ENCODE data around the gene PIK3CA. TPM values are rescaled to one million over a fixed set of nuclear protein-coding genes. Genes with fewer than 3 reads are reported as not detected.
A peak's percentile ranks its signal among the peaks of the same experiment; 100 is the strongest.
"Not testable (repeated sequence)": the region's sequence is repeated elsewhere in the genome, so short reads cannot be mapped to it uniquely, and the experiment has no call there.

Gene PIK3CA
- total RNA-seq, 1 donor: 26.6 TPM

DNA sequence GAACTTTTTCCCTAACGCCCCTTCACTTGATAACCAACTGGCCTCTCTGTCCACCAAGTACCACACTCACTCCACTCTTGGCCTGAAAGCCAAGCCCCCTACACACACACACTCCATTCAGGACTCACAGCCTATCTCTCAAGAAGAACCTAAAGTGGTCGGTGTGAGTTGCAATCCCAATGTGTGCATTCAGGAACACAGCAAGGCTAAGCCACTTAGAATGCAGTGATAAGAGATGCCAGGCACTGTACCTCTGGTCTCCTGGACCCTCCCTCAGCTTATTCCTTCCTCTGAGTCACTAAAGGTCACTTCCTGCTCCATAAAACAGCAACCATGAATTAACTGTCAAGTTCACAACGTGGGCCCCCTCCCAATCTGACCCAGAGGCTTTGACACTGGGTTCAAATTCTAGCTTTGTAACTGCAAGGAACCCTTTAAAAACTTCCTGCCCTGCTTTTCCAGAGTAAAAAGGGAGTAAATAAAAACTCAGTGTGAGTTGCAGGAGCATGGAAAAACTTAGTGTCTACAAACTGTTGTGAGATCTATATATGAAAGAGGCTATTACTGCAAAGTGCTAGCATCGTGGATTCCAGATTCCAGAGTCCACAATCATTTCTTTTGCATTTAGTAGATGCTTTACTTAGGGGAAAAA is 120.4 kb downstream of the PIK3CA start:
- DNase-seq (ENCODE audit: low read depth): no peak
- no peak overlapping the region for H3K4me3 ChIP-seq (ENCODE audit: low read depth, low read length)
- TF ChIP-seq, protein P1, sequence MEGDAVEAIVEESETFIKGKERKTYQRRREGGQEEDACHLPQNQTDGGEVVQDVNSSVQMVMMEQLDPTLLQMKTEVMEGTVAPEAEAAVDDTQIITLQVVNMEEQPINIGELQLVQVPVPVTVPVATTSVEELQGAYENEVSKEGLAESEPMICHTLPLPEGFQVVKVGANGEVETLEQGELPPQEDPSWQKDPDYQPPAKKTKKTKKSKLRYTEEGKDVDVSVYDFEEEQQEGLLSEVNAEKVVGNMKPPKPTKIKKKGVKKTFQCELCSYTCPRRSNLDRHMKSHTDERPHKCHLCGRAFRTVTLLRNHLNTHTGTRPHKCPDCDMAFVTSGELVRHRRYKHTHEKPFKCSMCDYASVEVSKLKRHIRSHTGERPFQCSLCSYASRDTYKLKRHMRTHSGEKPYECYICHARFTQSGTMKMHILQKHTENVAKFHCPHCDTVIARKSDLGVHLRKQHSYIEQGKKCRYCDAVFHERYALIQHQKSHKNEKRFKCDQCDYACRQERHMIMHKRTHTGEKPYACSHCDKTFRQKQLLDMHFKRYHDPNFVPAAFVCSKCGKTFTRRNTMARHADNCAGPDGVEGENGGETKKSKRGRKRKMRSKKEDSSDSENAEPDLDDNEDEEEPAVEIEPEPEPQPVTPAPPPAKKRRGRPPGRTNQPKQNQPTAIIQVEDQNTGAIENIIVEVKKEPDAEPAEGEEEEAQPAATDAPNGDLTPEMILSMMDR (IDR thresholded peaks at IDR 0.05; ENCODE audit: insufficient read depth, low read length): no peak

DNA sequence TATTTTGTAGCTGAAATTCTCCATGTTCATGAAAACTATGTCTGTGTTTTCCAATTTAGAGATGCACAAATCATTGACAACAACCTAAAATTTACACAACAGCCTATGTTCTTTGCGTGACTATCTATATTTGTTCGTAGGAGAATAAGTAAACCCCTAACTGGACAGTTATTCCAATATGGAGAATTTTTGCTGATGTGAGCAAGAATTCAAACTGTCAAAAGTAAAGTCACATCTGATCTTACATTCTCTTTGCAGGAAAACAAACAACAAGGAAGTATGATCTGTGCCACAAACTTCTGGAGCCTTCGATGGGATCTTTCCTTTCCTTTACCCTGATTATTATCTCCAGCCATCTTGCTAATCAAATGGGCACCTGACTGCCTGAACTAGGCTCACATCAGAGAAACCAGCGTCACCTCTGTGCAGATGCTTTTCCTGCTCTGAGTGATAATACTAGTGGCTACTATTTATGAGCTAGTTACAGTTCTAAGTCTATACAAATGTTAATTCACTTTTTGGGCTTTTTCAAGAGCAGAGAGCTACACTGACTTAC is 121.1 kb downstream of the PIK3CA start:
- TF ChIP-seq, protein P1 (IDR thresholded peaks at IDR 0.05; ENCODE audit: insufficient read depth, low read length): no peak
- no peak for DNase-seq (ENCODE audit: low read depth)
- H3K4me3 ChIP-seq (ENCODE audit: low read depth, low read length): no peak overlapping the region

DNA sequence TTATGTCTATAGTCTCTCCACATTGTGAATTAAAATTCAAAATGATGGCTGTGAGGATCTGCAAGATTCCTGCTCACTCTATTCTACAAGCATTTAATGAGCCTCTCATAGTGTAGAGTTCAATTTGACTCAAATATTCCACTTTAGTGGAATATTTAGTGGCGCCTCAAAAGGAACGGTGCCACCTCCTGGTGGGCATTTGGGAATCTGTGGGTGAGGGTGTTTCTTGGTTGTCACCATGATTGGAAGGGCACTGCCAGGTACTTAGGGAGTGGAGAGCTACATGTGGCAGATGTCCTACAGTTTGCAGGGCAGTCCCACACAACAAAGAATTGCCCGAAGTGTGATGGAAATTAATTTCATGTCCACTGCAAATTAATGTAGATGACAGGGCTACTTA is 124.2 kb downstream of the PIK3CA start:
- TF ChIP-seq, protein P1 (IDR thresholded peaks at IDR 0.05; ENCODE audit: insufficient read depth, low read length): peak; percentile 11
- no peak overlapping the region for H3K4me3 ChIP-seq (ENCODE audit: low read depth, low read length)
- DNase-seq (ENCODE audit: low read depth): peak; percentile 9

DNA sequence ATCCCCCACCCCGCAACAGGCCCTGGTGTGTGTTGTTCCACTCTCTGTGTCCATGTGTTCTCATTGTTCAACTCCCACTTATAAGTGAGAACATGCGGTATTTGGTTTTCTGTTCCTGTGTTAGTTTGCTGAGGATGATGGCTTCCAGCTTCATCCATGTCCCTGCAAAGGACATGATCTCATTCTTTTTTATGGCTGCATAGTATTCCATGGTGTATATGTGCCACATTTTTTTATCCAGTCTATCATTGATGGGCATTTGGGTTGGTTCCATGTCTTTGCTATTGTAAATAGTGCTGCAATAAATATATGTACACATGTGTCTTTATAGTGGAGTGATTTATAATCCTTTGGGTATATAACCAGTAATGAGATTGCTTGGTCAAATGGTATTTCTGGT is 126.3 kb downstream of the PIK3CA start:
- DNase-seq (ENCODE audit: low read depth); H3K4me3 ChIP-seq (ENCODE audit: low read depth, low read length): not testable (repeated sequence)

DNA sequence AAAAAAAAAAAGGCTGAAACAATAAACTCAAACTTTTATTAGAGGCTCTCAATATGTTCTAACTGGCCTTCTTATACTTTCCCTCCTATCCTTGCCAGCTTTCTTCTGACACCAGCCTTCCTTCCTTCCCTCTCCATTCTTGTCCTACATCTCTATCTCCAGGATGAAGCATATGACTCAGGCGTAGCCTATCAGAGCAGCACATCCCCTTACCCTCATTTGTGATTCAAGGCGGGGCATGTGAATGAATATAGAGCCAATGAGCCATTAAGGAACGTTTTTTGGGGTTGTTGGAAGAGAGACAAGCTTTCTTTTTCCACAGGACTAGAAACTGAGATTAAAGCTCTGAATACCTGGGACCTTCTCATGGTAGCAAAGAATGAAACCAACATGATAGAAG is 127.8 kb downstream of the PIK3CA start:
- TF ChIP-seq, protein P1 (IDR thresholded peaks at IDR 0.05; ENCODE audit: insufficient read depth, low read length): no peak
- DNase-seq (ENCODE audit: low read depth): no peak
- H3K4me3 ChIP-seq (ENCODE audit: low read depth, low read length): no peak overlapping the region

DNA sequence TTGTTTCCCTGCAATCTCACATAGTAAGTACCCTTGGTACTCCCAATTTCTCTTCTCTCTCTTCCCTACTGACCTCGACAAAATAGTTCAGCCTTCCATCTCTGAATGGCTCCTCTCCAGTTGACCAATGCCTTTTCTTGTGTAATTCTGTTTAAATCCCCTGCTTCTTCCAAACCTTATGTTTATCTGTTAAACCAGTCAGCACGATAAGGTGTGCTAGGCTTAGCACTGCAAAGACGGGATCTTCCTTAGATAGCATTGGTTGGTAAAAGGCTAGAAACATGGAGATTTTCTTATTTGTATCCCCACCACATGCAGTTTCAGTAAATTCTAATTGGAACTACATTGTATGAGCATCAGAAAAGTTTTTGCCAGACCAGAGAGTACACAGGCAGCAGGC is 128.6 kb downstream of the PIK3CA start:
- no peak for DNase-seq (ENCODE audit: low read depth)
- TF ChIP-seq, protein P1 (IDR thresholded peaks at IDR 0.05; ENCODE audit: insufficient read depth, low read length): no peak
- H3K4me3 ChIP-seq (ENCODE audit: low read depth, low read length): no peak overlapping the region

DNA sequence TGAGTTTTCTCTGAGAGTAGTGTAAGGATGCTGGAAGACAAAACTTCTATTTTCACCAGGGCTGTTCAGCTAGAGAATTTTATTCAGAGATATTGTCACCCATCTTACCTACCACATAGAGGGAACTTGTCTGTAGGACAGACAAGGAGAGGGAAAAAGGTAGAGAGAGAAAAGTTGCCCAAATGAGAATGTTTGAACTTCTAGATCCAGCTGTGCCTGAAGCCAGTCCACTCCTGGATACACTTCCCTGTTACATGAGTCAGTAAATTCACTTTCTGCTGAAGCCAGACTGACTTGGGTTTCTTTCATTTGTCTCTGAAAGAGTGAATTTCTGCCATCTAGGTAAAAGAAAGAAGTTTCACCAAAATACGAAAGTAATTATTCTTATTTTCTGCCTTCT is 130.0 kb downstream of the PIK3CA start:
- H3K4me3 ChIP-seq (ENCODE audit: low read depth, low read length): no peak overlapping the region
- TF ChIP-seq, protein P1 (IDR thresholded peaks at IDR 0.05; ENCODE audit: insufficient read depth, low read length): no peak
- DNase-seq (ENCODE audit: low read depth): no peak
